Loucy (cell line): ENCODE data around the gene MAPRE2.

ENCODE experiments used
- H2AFZ ChIP-seq: fragments of 200-600 bp; sonication (generic); 2 replicates; pipeline ENCODE4 v1.6.0; 2016; ENCODE audit warnings: antibody characterized with exemption, mild to moderate bottlenecking, low read length, moderate library complexity
- H3F3A ChIP-seq: fragments of 200-600 bp; 2 replicates; pipeline ENCODE4 v1.6.0; 2016; ENCODE audit warnings: antibody characterized with exemption, low read depth, mild to moderate bottlenecking
- H3K27me3 ChIP-seq: fragments of 200-600 bp; sonication (generic); 2 replicates; pipeline ENCODE4 v1.6.1; 2014; ENCODE audit warnings: low read length, mild to moderate bottlenecking; ENCODE audit not compliant: insufficient read depth, poor library complexity, severe bottlenecking
- H3K36me3 ChIP-seq: fragments of 200-600 bp; sonication (generic); 2 replicates; pipeline ENCODE4 v1.6.1; 2016; ENCODE audit warnings: low read length; ENCODE audit not compliant: insufficient read depth
- H3K4me1 ChIP-seq: fragments of 200-600 bp; sonication (generic); 2 replicates; pipeline ENCODE4 v1.5.1; 2014; ENCODE audit warnings: low read length, mild to moderate bottlenecking; ENCODE audit not compliant: insufficient read depth, poor library complexity, severe bottlenecking
- H3K4me2 ChIP-seq: fragments of 200-600 bp; sonication (generic); 2 replicates; pipeline ENCODE4 v1.6.0; 2014; ENCODE audit warnings: antibody characterized with exemption, low read length, low read depth, mild to moderate bottlenecking; ENCODE audit not compliant: poor library complexity, severe bottlenecking
- H3K4me3 ChIP-seq: fragments of 200-600 bp; sonication (generic); 2 replicates; pipeline ENCODE4 v1.5.1; 2014; ENCODE audit warnings: low read length, mild to moderate bottlenecking, mixed read lengths; ENCODE audit not compliant: poor library complexity, severe bottlenecking
- H3K79me2 ChIP-seq: fragments of 200-600 bp; sonication (generic); 2 replicates; pipeline ENCODE4 v1.6.1; 2014; ENCODE audit warnings: low read length; ENCODE audit not compliant: insufficient read depth
- H3K9ac ChIP-seq: fragments of 200-600 bp; sonication (generic); 2 replicates; pipeline ENCODE4 v1.6.0; 2014; ENCODE audit warnings: mild to moderate bottlenecking, low read depth, low read length, moderate library complexity; ENCODE audit not compliant: poor library complexity, severe bottlenecking
- H3K9me2 ChIP-seq: fragments of 200-600 bp; sonication (generic); replicated peaks from 2 replicates; pipeline ENCODE4 v1.6.1; 2016; ENCODE audit warnings: low read depth, low read length, mixed read lengths
- H3K9me3 ChIP-seq: fragments of 200-600 bp; sonication (generic); 2 replicates; pipeline ENCODE4 v1.6.1; 2014; ENCODE audit warnings: mild to moderate bottlenecking, antibody characterized with exemption, low read length, low read depth; ENCODE audit not compliant: insufficient read depth
- H4K20me1 ChIP-seq: fragments of 200-600 bp; sonication (generic); 2 replicates; pipeline ENCODE4 v1.6.0; 2014; ENCODE audit warnings: antibody characterized with exemption, low read length, mild to moderate bottlenecking; ENCODE audit not compliant: insufficient read depth, poor library complexity, severe bottlenecking
- CTCF ChIP-seq: fragments of 200-600 bp; sonication (generic); conservative IDR thresholded peaks from 2 replicates; pipeline ENCODE4 v1.5.1; 2014; ENCODE audit warnings: mild to moderate bottlenecking, antibody characterized with exemption, low read length
- EZH2phosphoT487 ChIP-seq: fragments of 200-600 bp; IDR thresholded peaks from 2 replicates; pipeline ENCODE4 v1.6.1; 2018; ENCODE audit warnings: antibody characterized with exemption, mild to moderate bottlenecking, moderate library complexity, borderline replicate concordance

Gene MAPRE2

DNA sequence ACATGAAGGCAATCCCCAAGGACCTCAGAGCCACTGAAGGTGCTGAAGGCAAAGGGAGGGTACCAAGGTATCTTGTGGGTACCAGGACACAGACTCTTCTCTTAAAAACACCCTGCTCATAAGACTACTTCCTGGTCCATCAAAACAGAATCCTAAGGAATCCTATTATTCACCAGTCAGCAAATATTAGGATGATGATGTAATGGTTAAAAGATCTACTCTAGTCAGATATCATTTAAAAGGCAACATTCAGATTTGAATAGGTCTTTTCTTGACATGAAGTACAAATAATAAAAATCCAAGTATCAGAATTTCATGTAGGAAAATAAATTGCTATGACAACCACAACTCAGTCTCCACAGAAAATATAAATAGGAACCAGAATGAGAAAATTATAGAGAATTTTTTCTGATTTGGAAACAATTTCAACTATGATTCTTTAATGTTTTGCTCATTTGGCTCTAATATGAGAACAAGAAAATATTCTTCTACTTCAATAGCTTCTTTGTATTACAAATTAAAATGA is 121.9 kb downstream of the MAPRE2 start:
- Histone ChIP-seq H3F3A (no peaks in the 10 kb centered on the region), H3K79me2 (no peaks in the 10 kb centered on the region), H3K27me3 (no peaks in the 10 kb centered on the region), H3K4me1 (peaks cover 15% of the 10 kb centered on the region), H2AFZ (no peak overlapping the region), H3K9me3 (no peaks in the 10 kb centered on the region), H3K9ac (no peak overlapping the region), H3K9me2 (no peaks in the 10 kb centered on the region), H3K4me2 (no peak overlapping the region), H4K20me1 (no peaks in the 10 kb centered on the region), H3K36me3 (no peaks in the 10 kb centered on the region), H3K4me3 (no peak overlapping the region)
- no peak for TF ChIP-seq CTCF
- no peak for TF ChIP-seq EZH2phosphoT487

- no peak overlapping the region for H3K4me3 ChIP-seq
- no peaks in the 10 kb centered on the region for H3F3A ChIP-seq
- no peaks in the 10 kb centered on the region for H3K9me3 ChIP-seq
- no peak overlapping the region for H3K9ac ChIP-seq
- H3K4me1 ChIP-seq, result peaks cover 12% of the 10 kb centered on the region
- no peak overlapping the region for H3K4me2 ChIP-seq
- H4K20me1 ChIP-seq, result no peaks in the 10 kb centered on the region
- H3K27me3 ChIP-seq, result no peaks in the 10 kb centered on the region
- no peaks in the 10 kb centered on the region for H3K79me2 ChIP-seq
- H3K9me2 ChIP-seq, result no peaks in the 10 kb centered on the region
- no peak for TF ChIP-seq CTCF
- TF ChIP-seq EZH2phosphoT487, result no peak
- no peaks in the 10 kb centered on the region for H3K36me3 ChIP-seq
- H2AFZ ChIP-seq, result no peak overlapping the region
Observed at GRCh38 chr18:35163721-35164120, 122.5 kb downstream of the MAPRE2 start.

DNA sequence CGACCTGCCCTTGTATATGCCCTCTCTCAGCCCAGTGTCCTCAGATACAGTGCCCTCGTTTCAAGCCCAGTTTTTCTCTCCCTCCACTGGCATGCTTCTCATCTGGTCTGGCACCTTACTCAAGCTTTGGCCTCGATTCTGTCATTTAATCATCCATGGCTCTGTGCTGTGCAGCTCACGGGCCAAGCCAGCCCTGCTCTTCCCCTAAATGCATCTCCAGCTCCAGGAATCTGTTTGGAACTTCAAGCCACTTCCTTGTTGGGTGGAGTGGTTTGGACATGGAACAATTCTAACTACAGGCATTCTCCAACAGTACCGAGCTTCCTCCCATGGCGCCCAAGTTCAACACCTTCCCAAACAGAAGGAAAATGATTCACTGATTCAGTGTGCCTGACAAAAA is 122.9 kb downstream of the MAPRE2 start:
- H3K9me2 ChIP-seq, result no peaks in the 10 kb centered on the region
- no peaks in the 10 kb centered on the region for H3K9me3 ChIP-seq
- TF ChIP-seq EZH2phosphoT487, result no peak
- TF ChIP-seq CTCF, result no peak
- H3K4me3 ChIP-seq, result no peak overlapping the region
- no peaks in the 10 kb centered on the region for H3K27me3 ChIP-seq
- H3K79me2 ChIP-seq, result no peaks in the 10 kb centered on the region
- no peaks in the 10 kb centered on the region for H4K20me1 ChIP-seq
- no peak overlapping the region for H3K9ac ChIP-seq
- no peak overlapping the region for H3K4me2 ChIP-seq
- H3K36me3 ChIP-seq, result no peaks in the 10 kb centered on the region
- H2AFZ ChIP-seq, result no peak overlapping the region
- peaks cover 8% of the 10 kb centered on the region for H3K4me1 ChIP-seq
- no peaks in the 10 kb centered on the region for H3F3A ChIP-seq
